SU-DHL-6 (cell line): ENCODE measurements around the gene C8G.

ENCODE experiments used
- H2AFZ ChIP-seq: fragments of 200-600 bp; sonication (generic); 2 replicates; pipeline ENCODE4 v1.6.1; 2014; ENCODE audit warnings: low read depth, mild to moderate bottlenecking, moderate library complexity, mixed read lengths, antibody characterized with exemption, low read length; ENCODE audit not compliant: severe bottlenecking
- H3F3A ChIP-seq: fragments of 200-600 bp; shearing (Covaris generic); 2 replicates; pipeline ENCODE4 v1.6.0; 2016; ENCODE audit warnings: antibody characterized with exemption, mild to moderate bottlenecking; ENCODE audit not compliant: insufficient read depth
- H3K27ac ChIP-seq: fragments of 200-600 bp; sonication (generic); 2 replicates; pipeline ENCODE4 v1.5.1; 2016; ENCODE audit warnings: low read depth, mild to moderate bottlenecking, low read length, moderate library complexity, mixed read lengths
- H3K27me3 ChIP-seq: fragments of 200-600 bp; sonication (generic), shearing (Covaris generic); 2 replicates; pipeline ENCODE4 v1.6.0; 2014; ENCODE audit warnings: mild to moderate bottlenecking, low read length
- H3K36me3 ChIP-seq: fragments of 200-600 bp; sonication (generic); 2 replicates; pipeline ENCODE4 v1.6.1; 2014; ENCODE audit warnings: mild to moderate bottlenecking, low read length, mixed read lengths
- H3K4me2 ChIP-seq: fragments of 300-600, 200-600 bp; shearing (Covaris generic), sonication (generic); 2 replicates; pipeline ENCODE4 v1.6.0; 2014; ENCODE audit warnings: low read length, low read depth, mild to moderate bottlenecking; ENCODE audit not compliant: poor library complexity, severe bottlenecking
- H3K4me3 ChIP-seq: fragments of 200-600 bp; sonication (generic); 2 replicates; pipeline ENCODE4 v1.5.1; 2014; ENCODE audit warnings: antibody characterized with exemption, low read length, mild to moderate bottlenecking, mixed read lengths; ENCODE audit not compliant: insufficient read depth, poor library complexity, severe bottlenecking
- H3K79me2 ChIP-seq: fragments of 200-600 bp; sonication (generic); 2 replicates; pipeline ENCODE4 v1.6.1; 2014; ENCODE audit warnings: mild to moderate bottlenecking, low read length, moderate library complexity; ENCODE audit not compliant: insufficient read depth
- H3K9ac ChIP-seq: fragments of 200-600 bp; sonication (generic); 2 replicates; pipeline ENCODE4 v1.7.0; 2014; ENCODE audit warnings: mild to moderate bottlenecking, low read length
- H3K9me2 ChIP-seq: fragments of 200-600 bp; sonication (generic); replicated peaks from 2 replicates; pipeline ENCODE4 v1.6.1; 2014; ENCODE audit warnings: low read length; ENCODE audit not compliant: insufficient read depth
- H3K9me3 ChIP-seq: fragments of 200-600 bp; sonication (generic); 2 replicates; pipeline ENCODE4 v1.6.1; 2014; ENCODE audit warnings: low read length, mixed read lengths; ENCODE audit not compliant: insufficient read depth
- H4K20me1 ChIP-seq: fragments of 200-600 bp; sonication (generic); 2 replicates; pipeline ENCODE4 v1.6.1; 2014; ENCODE audit warnings: low read depth, mild to moderate bottlenecking, antibody characterized with exemption, low read length, moderate library complexity, mixed read lengths
- CTCF ChIP-seq: fragments of 200-600 bp; sonication (generic); IDR thresholded peaks from one replicate; pipeline ENCODE4 v1.5.1; 2017; ENCODE audit warnings: antibody characterized with exemption, mild to moderate bottlenecking, low read length, moderate library complexity; ENCODE audit not compliant: insufficient read depth, poor library complexity, severe bottlenecking
- EZH2phosphoT487 ChIP-seq: fragments of 200-600 bp; sonication (generic), shearing (Covaris generic); conservative IDR thresholded peaks from 2 replicates; pipeline ENCODE4 v1.6.1; 2018; ENCODE audit warnings: mild to moderate bottlenecking, antibody characterized with exemption, low read length, moderate library complexity, mixed read lengths

The C8G gene

GRCh38 chr9:136935651-136936050 is 9.4 kb upstream of the C8G start:
- peaks cover 10% of the 10 kb centered on the region for H3F3A ChIP-seq
- no peaks in the 10 kb centered on the region for H4K20me1 ChIP-seq
- H3K27ac ChIP-seq = no peak overlapping the region
- no peak overlapping the region for H2AFZ ChIP-seq
- H3K9me3 ChIP-seq = no peaks in the 10 kb centered on the region
- H3K79me2 ChIP-seq = no peaks in the 10 kb centered on the region
- no peaks in the 10 kb centered on the region for H3K9me2 ChIP-seq
- H3K27me3 ChIP-seq = no peaks in the 10 kb centered on the region
- TF ChIP-seq EZH2phosphoT487 = no peak
- TF ChIP-seq CTCF = no peak
- H3K4me3 ChIP-seq = no peak overlapping the region
- H3K36me3 ChIP-seq = no peaks in the 10 kb centered on the region
- no peak overlapping the region for H3K4me2 ChIP-seq
- no peak overlapping the region for H3K9ac ChIP-seq

GRCh38 chr9:136936645-136937170 is 8.3 kb upstream of the C8G start:
- Histone ChIP-seq H3K79me2 (no peaks in the 10 kb centered on the region), H3F3A (peaks cover 10% of the 10 kb centered on the region), H3K9me2 (no peaks in the 10 kb centered on the region), H3K4me2 (no peak overlapping the region), H3K9me3 (no peaks in the 10 kb centered on the region), H4K20me1 (no peaks in the 10 kb centered on the region), H2AFZ (no peak overlapping the region), H3K27ac (no peak overlapping the region), H3K9ac (no peak overlapping the region), H3K36me3 (no peaks in the 10 kb centered on the region), H3K4me3 (no peak overlapping the region), H3K27me3 (no peaks in the 10 kb centered on the region)
- TF ChIP-seq EZH2phosphoT487 (no peak), CTCF (no peak)

- Histone ChIP-seq H3K9me2 (no peaks in the 10 kb centered on the region), H3F3A (peaks cover 10% of the 10 kb centered on the region), H2AFZ (no peak overlapping the region), H3K79me2 (no peaks in the 10 kb centered on the region), H3K27me3 (no peaks in the 10 kb centered on the region), H3K9me3 (no peaks in the 10 kb centered on the region), H3K4me3 (no peak overlapping the region), H4K20me1 (no peaks in the 10 kb centered on the region), H3K36me3 (no peaks in the 10 kb centered on the region), H3K27ac (no peak overlapping the region), H3K9ac (no peak overlapping the region), H3K4me2 (no peak overlapping the region)
- no peak for TF ChIP-seq EZH2phosphoT487
- TF ChIP-seq CTCF = no peak
Measured at GRCh38 chr9:136937186-136938001, 7.6 kb upstream of the C8G start.
